Keratinocyte (primary cell): Measurements from ENCODE around the gene GIMAP7. TPM values are rescaled to one million over a fixed set of nuclear protein-coding genes. Genes with fewer than 3 reads are reported as not detected.

Source experiments
- DNase-seq: peaks from one replicate; pipeline ENCODE4 v3.0.0-alpha.2; 2011; ENCODE audit warnings: low read depth, missing footprints, low spot score
- FAIRE-seq: peaks from 2 replicates; lab custom pipeline; 2011; peaks lifted over from hg19 to GRCh38; lab: Jason Lieb, UNC
- H2AFZ ChIP-seq: 2 replicates; pipeline ENCODE4 v1.6.0; 2012; ENCODE audit warnings: low read length, control low read depth, inconsistent platforms; ENCODE audit not compliant: control insufficient read depth
- H3K27ac ChIP-seq: 2 replicates; pipeline ENCODE4 v1.5.1; 2011; ENCODE audit warnings: low read length; ENCODE audit not compliant: control insufficient read depth, insufficient read depth
- H3K27me3 ChIP-seq: 3 replicates; pipeline ENCODE4 v1.6.0; 2011; ENCODE audit warnings: low read length; ENCODE audit not compliant: control insufficient read depth, insufficient read depth; ENCODE audit errors: extremely low read depth
- H3K36me3 ChIP-seq, 2 experiments: 2 replicates in 1 of 2; 3 replicates in 1 of 2; pipeline ENCODE4 v1.5.1; 2011; ENCODE audit warnings: low read length in 2 of 2, mild to moderate bottlenecking in 1 of 2; ENCODE audit not compliant: control insufficient read depth in 2 of 2, insufficient read depth in 2 of 2; ENCODE audit errors: extremely low read depth in 1 of 2
- H3K4me1 ChIP-seq: 3 replicates; pipeline ENCODE4 v1.5.1; 2011; ENCODE audit warnings: low read length; ENCODE audit not compliant: control insufficient read depth, insufficient read depth; ENCODE audit errors: extremely low read depth
- H3K4me2 ChIP-seq: 3 replicates; pipeline ENCODE4 v1.6.0; 2011; ENCODE audit warnings: low read depth, low read length; ENCODE audit not compliant: control insufficient read depth, insufficient read depth; ENCODE audit errors: extremely low read depth
- H3K4me3 ChIP-seq, 3 experiments: fragments of 200-600 bp in 1 of 3; sonication (generic) in 1 of 3; 2 replicates in 2 of 3; 3 replicates in 1 of 3; pipeline ENCODE4 v1.5.1; 2011 to 2016; ENCODE audit warnings: low read length in 3 of 3, mild to moderate bottlenecking in 3 of 3, control low read depth in 2 of 3, inconsistent platforms in 1 of 3, low read depth in 1 of 3, mixed read lengths in 1 of 3, mixed run types in 1 of 3, moderate library complexity in 1 of 3; ENCODE audit not compliant: control insufficient read depth in 2 of 3, insufficient read depth in 2 of 3; ENCODE audit errors: extremely low read depth in 1 of 3
- H3K79me2 ChIP-seq: 2 replicates; pipeline ENCODE4 v1.6.0; 2012; ENCODE audit warnings: low read length; ENCODE audit not compliant: control insufficient read depth, insufficient read depth
- H3K9ac ChIP-seq: 3 replicates; pipeline ENCODE4 v1.6.0; 2011; ENCODE audit warnings: low read length; ENCODE audit not compliant: control insufficient read depth, insufficient read depth; ENCODE audit errors: extremely low read depth
- H3K9me1 ChIP-seq: 3 replicates; pipeline ENCODE4 v1.6.0; 2011; ENCODE audit warnings: low read length; ENCODE audit not compliant: control insufficient read depth, insufficient read depth; ENCODE audit errors: extremely low read depth
- H3K9me3 ChIP-seq: 2 replicates; pipeline ENCODE4 v1.5.1; 2012; ENCODE audit warnings: low read depth, low read length; ENCODE audit not compliant: control insufficient read depth
- H4K20me1 ChIP-seq: 3 replicates; pipeline ENCODE4 v1.6.0; 2011; ENCODE audit warnings: low read length; ENCODE audit not compliant: control insufficient read depth, insufficient read depth; ENCODE audit errors: extremely low read depth
- CTCF ChIP-seq, 3 experiments: IDR thresholded peaks in 1 of 3; conservative IDR thresholded peaks in 1 of 3; optimal IDR thresholded peaks in 1 of 3; 2 replicates in 2 of 3; 3 replicates in 1 of 3; pipeline versions ENCODE3 to v1.5.1; 2011; ENCODE audit warnings: low read length in 3 of 3, mild to moderate bottlenecking in 3 of 3, moderate library complexity in 2 of 3, control low read depth in 1 of 3, inconsistent platforms in 1 of 3; ENCODE audit not compliant: insufficient read depth in 2 of 3; ENCODE audit errors: extremely low read depth in 1 of 3
- EZH2 ChIP-seq: IDR thresholded peaks from one replicate; pipeline ENCODE4 v1.6.1; 2012; ENCODE audit warnings: inconsistent platforms, mild to moderate bottlenecking, low read length, moderate library complexity
- dilution Hi-C: fragments of 300-500 bp; cut with MboI; formaldehyde crosslinking; loops from one replicate; pipeline ENCODE4 v1.7.0; 2020; ENCODE audit warnings: low sequenced_read_pairs; ENCODE audit not compliant: extremely low pct_ligation_motif_present
- polyA plus RNA-seq, 5 experiments: library from polyadenylated mRNA; depleted of rRNA in 3 of 5; stranded (reverse) in 3 of 5; stranded (forward) in 1 of 5; unstranded in 1 of 5; fragments of >200 nt; gene quantifications; 1 replicate in 1 of 5; 2 replicates in 3 of 5; 3 replicates in 1 of 5; pipeline versions ENCODE4 v1.2.1 to v1.2.3, GENCODE V29; 2011 to 2012; ENCODE audit warnings: missing spikeins in 2 of 5, low read depth in 1 of 5, low replicate concordance in 1 of 5

GIMAP7 gene
- polyA plus RNA-seq, 1 donor (not counting 4 experiments of a cell fraction or from before 2014, with no cell fraction given), result not detected

GRCh38 chr7:150511048-150511447, 3.6 kb upstream of the GIMAP7 start:
- Histone ChIP-seq H3K27ac (no peak overlapping the region), H3K27me3 (no peaks in the 10 kb centered on the region), H3K4me2 (no peak overlapping the region), H3K9me3 (no peaks in the 10 kb centered on the region), H3K79me2 (no peaks in the 10 kb centered on the region), H4K20me1 (no peaks in the 10 kb centered on the region), H3K9ac (no peak overlapping the region), H2AFZ (no peak overlapping the region), H3K4me1 (no peaks in the 10 kb centered on the region), H3K9me1 (no peaks in the 10 kb centered on the region), H3K4me3 (no peak overlapping the region), H3K36me3 (no peaks in the 10 kb centered on the region)
- TF ChIP-seq CTCF (optimal IDR thresholded peaks at IDR 0.05 in 1 of 3, IDR thresholded peaks at IDR 0.05 in 1 of 3, conservative IDR thresholded peaks at IDR 0.05 in 1 of 3; ENCODE audit: extremely low read depth in 1 of 3, insufficient read depth in 2 of 3, low read length in 3 of 3), result no peak
- TF ChIP-seq EZH2, result no peak
- dilution Hi-C loops, result no loop called here
- DNase-seq (no peak), FAIRE-seq (no peak)

- H3K79me2 ChIP-seq, result no peaks in the 10 kb centered on the region
- H3K27me3 ChIP-seq, result no peaks in the 10 kb centered on the region
- dilution Hi-C loops, result no loop called here
- no peaks in the 10 kb centered on the region for H4K20me1 ChIP-seq
- H3K27ac ChIP-seq, result no peak overlapping the region
- H2AFZ ChIP-seq, result no peak overlapping the region
- no peaks in the 10 kb centered on the region for H3K4me1 ChIP-seq
- H3K9me1 ChIP-seq, result no peaks in the 10 kb centered on the region
- FAIRE-seq, result no peak
- no peak overlapping the region for H3K4me2 ChIP-seq
- H3K9me3 ChIP-seq, result no peaks in the 10 kb centered on the region
- H3K36me3 ChIP-seq, result no peaks in the 10 kb centered on the region
- no peak overlapping the region for H3K9ac ChIP-seq
- TF ChIP-seq EZH2 (no peak), CTCF (optimal IDR thresholded peaks at IDR 0.05 in 1 of 3, IDR thresholded peaks at IDR 0.05 in 1 of 3, conservative IDR thresholded peaks at IDR 0.05 in 1 of 3; ENCODE audit: extremely low read depth in 1 of 3, insufficient read depth in 2 of 3, low read length in 3 of 3) (no peak)
- DNase-seq, result no peak
- H3K4me3 ChIP-seq, result no peak overlapping the region
Measured at GRCh38 chr7:150513758-150514157, 914 bp upstream of the GIMAP7 start.
